DMS153 (cell line): ENCODE results near the gene FBXL15.

Experiments
- DNase-seq: peaks from one replicate; lab custom pipeline; 2025; lab: John Stamatoyannopoulos, UW

Gene FBXL15, protein sequence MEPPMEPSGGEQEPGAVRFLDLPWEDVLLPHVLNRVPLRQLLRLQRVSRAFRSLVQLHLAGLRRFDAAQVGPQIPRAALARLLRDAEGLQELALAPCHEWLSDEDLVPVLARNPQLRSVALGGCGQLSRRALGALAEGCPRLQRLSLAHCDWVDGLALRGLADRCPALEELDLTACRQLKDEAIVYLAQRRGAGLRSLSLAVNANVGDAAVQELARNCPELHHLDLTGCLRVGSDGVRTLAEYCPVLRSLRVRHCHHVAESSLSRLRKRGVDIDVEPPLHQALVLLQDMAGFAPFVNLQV

DNA sequence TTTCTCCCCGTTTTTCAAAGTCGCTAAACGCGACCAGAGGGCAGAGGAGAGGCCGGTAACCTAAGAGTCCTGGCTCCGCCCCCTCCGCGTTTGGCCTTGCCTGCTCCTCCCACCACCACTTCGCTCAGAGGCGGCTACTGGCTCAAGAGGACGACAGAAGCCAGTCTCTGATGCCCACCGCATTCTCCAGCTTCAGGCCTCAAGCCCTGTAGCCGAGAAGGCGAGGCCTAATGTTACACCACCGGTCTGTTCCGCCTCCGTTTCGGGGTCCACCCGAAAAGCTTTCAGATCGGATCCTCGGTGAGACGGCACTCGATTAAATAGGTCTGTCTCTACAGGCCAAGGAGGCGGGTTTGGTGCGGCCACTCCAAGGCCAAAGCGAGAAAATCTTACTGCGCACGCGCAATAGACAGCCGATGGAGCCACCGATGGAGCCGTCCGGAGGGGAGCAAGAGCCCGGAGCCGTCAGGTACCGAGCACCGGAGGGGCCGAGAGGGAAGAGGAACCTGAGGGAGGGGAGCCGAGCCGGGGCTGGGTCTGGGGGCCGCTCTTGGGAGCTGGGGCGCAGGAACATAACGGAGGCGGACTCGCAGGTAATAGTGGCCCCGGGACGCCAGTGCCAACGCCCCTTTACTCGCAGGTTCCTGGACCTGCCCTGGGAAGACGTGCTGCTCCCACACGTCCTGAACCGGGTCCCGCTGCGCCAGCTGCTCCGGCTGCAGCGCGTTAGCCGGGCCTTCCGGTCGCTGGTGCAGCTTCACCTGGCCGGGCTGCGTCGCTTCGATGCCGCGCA, at the start of gene FBXL15:
Gene FBXL15 (plus strand): TSS at position 123 of the 793 bp plus-strand sequence. CDS start 294 bp downstream, at position 417.
- DNase-seq, result peak; percentile 91

DNA sequence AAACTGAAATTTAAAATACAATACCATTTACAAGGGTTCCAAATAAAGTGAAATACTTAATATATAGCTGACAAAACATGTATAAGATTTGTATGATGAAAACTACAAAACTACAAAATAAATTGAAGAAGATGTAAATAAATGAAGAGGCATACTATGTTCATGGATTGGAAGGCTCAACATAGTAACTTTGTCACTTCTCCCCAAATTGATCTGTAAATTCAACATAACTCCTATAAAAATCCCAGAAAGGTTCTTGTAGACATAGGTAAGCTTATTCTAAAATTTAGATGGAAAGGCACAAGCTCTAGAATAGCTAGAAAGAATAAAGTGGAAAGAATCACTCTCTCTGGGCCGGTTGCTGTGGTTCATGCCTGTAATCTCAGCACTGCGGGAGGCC, 49.3 kb upstream of the FBXL15 start:
- no peak for DNase-seq

DNA sequence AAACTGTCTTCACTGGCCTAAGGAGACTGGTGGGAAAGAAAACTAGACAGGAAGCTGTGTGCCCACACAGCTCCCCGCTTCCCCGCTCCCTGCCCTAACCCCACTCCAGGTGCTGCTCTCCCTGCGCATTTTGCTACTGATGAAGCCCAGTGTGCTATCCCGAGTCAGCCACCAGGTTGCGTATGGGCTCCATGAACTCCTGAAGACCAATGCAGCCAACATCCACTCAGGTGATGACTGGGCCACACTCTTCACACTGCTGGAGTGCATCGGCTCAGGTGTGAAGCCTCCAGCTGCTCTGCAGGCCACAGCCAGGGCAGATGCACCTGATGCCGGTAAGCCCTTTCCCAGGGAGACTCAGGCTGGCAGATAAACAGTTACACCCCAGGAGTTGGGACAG, 45.4 kb upstream of the FBXL15 start:
- DNase-seq, result no peak

DNA sequence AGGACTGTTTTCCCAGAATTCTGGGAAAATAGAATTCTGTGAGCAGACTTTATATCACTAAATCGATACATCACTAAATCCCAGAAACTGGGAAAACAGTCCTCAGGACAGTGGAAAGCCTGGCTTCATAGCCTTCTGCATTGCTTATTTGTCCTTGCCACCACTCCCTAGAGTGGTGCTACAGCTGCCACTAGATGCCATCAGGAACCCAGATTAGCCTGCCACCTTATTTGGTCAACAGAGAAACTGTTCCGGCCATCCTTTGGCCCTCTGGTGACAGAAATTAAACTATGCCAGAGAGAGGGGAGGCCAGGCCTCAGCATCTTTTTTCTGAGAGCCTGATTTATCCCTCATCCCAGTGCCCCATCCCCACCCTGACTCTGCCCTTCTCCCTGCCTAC, 44.8 kb upstream of the FBXL15 start:
- no peak for DNase-seq

DNA sequence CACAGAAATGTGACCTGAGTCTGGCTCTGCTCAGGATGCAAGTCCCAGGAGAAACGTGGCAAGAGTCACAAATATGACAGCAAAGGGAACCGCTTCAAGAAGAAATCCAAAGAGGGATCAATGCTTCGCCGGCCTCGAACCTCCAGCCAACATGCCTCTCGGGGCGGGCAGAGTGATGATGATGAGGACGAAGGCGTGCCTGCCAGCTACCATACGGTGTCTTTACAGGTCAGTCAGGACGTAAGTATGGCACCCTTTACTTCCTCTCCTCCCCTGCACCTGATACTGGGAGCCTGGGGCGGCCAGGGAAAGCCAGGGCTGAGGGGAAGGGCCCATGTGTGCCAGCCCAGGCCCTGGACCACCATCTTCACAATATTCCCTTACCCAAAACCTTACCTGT, 43.7 kb upstream of the FBXL15 start:
- DNase-seq, result no peak

DNA sequence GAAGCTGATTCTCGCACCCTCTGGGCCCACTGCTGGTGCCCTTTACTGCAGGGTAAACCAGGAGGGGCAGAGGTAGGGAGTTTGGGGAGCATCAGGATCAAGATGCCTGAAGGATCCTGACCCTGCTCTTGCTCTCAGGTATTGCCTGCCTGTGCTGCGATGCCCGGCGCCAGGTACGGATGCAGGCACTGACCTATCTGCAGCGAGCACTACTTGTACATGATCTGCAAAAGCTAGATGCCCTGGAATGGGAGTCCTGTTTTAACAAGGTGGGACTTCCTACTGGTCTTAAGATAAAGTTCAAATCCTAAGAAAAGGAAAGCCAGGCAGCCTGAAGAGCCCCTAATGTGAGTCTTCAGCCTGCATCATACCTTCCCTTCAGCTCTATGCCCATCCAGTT, 41.3 kb upstream of the FBXL15 start:
- no peak for DNase-seq

DNA sequence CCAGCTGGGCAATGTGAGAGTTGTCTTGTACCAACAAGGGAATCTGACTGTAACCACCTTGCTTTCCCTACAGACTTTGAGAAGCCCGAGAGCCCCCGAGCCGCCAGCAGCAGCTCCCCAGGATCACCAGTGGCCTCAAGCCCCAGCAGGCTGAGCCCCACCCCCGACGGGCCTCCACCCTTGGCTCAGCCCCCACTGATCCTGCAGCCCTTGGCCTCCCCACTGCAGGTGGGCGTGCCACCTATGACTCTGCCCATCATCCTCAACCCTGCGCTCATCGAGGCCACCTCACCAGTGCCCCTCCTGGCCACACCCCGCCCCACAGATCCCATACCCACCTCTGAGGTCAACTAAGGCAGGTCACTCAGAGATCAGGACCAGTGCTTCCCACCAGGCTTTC, 38.7 kb upstream of the FBXL15 start:
- no peak for DNase-seq

DNA sequence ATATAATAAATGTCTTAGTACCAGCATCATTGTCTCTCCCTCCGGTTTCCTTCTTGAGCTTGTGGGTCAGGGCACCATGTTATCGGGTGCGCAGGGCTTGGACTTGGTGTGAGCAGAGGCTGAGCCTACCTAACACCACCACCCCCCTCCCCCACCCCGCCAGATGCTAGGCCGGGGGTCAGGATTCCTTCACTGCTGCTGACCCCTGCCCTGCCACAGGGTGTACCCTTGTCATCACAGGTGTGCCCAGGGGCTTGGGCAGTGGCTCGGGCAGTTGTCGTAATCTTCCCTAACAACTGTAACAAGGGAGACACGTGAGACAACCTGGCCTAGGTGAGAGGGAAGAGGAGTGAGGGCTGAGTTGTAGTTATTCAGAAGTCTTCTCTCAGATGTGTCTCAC, 37.8 kb upstream of the FBXL15 start:
- DNase-seq, result no peak

DNA sequence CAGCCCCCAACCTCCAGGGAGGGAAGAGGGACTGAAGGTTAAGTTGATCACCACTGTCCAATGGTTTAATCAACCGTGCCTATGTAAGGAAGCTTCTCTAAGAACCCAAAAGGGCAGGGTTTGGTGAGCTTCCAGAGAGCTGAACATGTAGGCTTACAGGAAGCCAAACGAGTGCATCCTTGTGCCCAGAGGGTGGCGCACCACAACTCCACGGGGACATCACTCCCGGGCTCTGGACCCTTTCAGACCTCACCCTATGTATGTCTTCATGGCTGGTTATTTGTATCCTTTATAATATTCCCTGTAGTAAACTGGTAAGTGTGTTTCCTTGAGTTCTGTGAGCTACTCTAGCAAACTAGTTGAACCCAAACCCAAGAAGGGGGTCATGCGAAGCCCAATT, 36.6 kb upstream of the FBXL15 start:
- DNase-seq, result no peak

DNA sequence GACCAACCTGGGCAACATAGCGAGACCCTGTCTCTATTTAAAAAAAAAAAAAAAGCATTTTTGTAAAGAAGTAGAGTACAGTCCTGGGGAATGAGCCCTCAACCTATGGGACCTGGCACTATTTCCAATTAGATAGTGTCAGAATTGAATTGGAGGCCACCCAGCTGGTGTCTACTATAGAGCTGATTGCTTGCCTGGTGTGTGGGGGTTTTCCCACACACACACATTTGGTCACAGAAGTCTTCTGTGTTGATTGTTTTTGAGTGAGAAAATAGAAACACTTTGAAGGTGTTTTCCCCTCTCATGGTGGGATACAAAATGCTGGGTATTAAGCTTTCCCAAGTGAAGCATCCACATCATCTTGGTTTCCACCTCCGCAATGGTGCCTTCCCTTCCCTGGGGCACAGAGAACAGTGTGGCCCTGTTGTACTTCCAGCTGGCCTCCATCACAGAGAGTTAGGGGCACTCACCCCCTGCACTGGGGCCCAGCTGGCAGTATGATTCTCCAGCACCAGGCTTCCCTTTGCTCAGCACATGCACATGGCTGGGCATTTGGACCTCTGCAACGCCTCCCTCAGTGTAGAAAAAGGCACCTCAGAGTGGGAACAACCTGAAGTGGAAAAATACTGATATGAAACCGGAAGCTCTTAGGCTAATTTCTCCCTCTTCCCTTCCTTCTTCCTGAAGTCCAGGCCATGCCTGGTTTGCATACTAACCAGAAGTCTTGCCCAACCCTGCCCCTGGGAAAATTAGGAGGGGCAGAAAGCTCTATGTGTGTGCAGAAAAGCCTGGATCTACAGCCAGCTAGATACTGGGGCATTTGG, 35.8 kb upstream of the FBXL15 start:
- DNase-seq, result no peak

DNA sequence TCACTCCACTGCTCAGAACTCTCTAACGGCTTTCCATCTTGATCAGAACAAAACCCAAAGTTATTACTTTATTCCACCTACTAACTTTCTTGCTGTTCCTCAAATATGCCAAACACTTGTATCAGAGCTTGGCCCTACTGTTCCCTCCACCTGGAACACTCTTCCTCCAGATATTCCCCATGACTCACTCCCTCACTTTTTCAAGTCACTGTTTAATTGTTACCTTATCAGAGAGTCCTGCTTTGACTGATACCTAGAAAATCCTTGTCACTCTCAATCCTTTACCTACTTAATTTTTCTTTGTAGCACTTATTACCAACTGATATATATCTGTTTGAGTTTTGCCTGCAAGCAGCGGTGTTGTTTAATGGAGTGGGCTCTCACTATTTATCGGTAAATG, 30.7 kb upstream of the FBXL15 start:
- no peak for DNase-seq

DNA sequence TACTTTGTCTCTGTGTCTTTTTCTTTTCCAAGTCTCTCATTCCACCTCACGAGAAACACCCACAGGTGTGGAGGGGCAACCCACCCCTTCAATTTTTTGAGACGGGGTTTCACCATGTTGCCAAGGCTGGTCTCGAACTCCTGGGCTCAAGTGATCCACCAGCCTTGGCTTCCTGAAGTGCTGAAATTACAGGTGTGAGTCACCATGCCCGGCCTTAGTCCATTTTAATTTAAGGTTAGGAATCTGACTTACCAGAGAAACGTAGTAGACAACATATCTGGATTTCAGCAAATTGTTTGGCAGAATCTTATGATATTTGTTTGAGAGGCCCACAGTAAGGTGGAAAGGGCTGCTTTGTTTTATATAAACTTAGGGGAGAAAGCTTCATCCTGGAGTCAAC, 28.3 kb upstream of the FBXL15 start:
- DNase-seq, result no peak

DNA sequence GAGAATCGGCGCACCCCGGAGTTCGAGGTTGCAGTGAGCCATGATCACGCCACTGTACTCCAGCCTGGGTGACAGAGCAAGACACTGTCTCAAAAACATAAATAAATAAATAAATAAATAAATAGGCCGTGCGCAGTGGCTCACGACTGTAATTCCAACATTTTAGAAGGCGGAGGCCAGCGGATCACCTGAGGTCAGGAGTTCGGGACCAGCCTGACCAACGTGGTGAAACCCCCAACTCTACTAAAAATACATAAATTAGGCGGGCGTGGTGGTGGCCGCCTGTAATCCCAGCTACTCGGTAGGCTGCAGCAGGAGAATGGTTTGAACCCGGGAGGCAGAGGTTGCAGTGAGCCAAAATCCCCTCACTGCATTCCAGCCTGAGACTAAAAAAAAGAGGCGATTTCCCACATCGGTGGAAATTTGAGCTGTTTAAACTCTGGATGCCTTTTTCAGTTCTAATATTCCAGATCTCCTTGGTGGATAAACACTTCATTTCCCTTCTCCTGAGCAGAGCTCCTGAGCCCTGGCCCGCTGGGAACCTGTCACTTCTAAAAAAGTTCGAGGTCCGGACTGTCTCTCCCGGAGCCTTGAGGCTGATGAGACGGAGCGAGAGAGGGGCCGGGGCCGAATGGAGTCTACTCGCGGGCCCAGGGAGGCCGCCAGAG, 27.1 kb upstream of the FBXL15 start:
- no peak for DNase-seq

DNA sequence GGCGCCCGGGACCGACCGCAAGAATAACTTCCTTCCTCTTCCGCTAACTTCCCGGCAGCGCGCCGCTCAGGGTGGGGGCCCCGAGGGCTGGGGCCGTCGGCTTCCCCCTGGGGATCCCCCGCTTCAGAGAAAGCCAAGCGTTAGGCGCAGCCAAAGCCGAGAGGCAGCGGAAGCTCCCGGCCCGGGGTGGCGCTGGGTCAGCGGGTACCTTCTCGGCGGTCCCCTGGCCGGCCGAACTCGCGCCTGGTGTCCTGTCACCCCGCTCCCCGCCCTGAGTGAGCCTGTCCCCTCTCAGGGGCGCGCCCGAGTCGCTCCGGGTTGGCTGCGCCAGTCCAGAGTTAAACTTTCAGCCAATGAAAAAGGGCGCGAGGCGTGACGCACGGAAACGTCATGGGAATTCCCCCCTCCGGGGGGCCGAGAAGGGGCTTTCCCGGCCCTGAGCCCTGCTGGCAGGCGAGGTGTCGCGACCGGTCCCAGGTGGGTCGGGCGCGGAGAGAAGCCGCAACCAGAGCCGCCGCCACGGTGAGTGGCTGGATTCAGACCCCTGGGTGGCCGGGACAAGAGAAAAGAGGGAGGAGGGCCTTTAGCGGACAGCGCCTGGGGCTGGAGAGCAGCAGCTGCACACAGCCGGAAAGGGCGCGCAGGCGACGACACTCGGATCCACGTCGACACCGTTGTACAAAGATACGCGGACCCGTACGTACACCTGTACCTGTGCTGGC, 26.4 kb upstream of the FBXL15 start:
- peak; percentile 72 for DNase-seq

DNA sequence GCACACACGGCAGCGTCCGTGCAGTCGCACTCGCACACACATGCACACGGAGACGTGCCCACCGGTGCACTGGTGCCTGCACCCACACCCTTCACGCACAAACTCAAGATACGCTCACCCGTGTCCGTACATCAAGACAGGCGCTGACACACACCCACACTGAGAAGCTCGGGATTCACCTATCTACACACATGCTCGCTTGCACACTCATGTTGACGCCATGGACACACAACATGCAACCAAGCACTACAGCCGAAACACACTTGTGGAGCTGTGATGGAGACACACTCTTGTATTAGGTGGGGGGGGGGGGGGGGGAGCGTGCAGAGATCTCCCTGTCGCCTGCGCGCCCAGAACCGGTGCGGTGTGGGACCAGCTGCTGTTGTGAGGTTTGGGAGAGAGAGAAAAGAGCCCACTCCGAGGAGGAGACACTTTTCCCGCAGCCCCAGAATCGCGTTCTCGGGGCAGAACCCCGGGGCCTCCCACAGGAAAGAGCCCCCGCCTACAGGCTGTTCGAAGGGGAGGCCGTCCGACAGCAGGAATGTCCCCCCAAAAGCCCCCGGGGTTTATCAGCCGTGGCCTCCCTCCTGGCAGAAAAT, 25.7 kb upstream of the FBXL15 start:
- peak; percentile 30 for DNase-seq

DNA sequence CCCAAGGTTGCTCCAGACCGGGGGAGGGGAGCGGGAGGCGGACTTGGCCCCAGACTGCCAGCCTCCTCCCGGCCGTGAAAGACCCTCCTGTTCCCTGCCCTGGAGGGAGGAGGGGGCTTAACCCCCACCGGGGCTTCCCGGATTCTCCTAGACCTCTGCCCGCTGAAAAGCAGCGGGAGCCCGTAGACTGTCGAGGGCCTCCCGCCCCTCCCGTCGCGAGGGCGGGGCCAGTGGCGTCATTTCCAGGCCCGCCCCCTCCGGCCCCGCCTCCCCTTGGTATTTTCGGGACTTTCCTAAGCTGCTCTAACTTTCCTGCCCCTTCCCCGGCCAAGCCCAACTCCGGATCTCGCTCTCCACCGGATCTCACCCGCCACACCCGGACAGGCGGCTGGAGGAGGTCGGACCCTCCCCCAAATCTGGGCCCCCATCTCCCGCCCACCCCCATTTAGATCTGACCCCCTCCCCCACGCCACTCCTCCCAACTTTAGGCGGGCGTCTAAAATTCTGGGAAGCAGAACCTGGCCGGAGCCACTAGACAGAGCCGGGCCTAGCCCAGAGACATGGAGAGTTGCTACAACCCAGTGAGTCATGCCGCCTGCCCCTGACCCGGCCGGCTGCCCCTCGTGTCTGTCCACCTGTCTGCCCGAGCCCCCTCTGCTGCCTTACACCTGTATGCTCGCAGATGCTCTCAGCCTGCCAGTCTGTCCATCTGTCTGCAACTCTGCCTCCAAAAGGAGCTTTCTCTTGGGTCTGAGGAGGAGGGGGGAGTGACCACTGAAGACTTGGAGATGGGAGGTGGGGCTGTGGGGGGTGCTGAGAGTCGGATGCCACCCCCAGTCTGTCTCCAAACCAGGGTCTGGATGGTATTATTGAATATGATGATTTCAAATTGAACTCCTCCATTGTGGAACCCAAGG, 25.0 kb upstream of the FBXL15 start, which contains the start of gene NFKB2:
Gene NFKB2 (plus strand): TSS at position 306 of the 917 bp plus-strand sequence. CDS start 255 bp downstream, at position 561.
- peak; percentile 7 for DNase-seq

DNA sequence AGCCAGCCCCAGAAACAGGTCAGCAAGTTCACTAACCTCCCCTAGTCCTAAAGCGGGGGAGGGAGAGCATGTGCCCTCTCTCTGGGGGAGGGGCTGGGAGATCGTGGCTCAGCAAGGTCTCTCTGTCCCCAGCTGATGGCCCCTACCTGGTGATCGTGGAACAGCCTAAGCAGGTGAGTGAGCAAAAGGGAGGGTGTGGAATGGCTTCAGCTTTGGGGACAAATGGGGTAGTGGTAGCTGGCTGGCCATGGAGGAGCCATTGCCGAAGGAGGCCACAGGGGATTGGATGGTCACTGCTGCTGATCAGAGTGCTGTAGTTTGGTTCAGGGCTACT, 24.4 kb upstream of the FBXL15 start:
- no peak for DNase-seq

DNA sequence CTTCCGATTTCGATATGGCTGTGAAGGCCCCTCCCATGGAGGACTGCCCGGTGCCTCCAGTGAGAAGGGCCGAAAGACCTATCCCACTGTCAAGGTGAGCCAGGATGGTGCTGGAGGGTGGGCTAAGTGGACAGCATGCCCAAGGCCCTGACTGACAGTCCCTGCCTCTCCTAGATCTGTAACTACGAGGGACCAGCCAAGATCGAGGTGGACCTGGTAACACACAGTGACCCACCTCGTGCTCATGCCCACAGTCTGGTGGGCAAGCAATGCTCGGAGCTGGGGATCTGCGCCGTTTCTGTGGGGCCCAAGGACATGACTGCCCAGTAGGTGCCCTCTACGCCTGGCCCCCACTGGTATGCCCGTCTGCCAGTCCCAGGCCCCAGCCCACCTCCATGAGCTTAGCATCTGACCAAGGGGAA, 23.9 kb upstream of the FBXL15 start:
- no peak for DNase-seq

DNA sequence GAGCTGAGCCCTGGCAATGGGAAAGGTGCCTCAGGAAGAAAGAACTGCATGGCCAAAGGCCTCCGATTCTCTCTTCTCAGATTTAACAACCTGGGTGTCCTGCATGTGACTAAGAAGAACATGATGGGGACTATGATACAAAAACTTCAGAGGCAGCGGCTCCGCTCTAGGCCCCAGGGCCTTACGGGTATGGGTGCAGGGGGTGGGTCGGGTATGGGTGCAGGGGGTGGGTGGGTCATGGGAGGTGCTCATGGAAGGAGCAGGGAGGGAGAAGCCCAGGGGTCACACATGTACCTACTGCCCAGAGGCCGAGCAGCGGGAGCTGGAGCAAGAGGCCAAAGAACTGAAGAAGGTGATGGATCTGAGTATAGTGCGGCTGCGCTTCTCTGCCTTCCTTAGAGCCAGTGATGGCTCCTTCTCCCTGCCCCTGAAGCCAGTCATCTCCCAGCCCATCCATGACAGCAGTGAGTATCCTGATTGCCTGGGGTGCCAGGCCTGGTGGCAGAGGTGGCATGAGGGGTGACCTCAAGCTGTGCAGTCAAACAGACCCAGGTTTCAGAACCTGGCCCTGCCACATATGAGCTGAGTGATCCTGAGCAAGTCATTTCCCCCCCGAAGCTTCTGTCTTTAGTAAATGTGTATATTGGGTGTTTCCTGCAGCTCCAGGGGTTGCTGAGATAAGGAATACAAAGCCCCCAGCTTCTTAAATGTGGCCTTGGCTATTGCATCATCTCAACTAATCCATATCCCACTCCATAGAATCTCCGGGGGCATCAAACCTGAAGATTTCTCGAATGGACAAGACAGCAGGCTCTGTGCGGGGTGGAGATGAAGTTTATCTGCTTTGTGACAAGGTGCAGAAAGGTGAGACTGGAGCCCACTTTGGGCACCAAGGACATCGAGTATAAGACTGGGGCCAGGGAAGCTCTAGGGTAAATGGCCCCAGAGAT, 23.1 kb upstream of the FBXL15 start:
- no peak for DNase-seq
